Breast epithelium (tissue), 3 donors: ENCODE measurements around the gene PANX3.

Experiments used
- CTCF ChIP-seq, 3 donors: fragments of 450-650 bp; IDR thresholded peaks; one replicate each; pipeline ENCODE4 v1.5.1; 2016 to 2017; ENCODE audit warnings: antibody characterized with exemption in 3 of 3, mild to moderate bottlenecking in 3 of 3, moderate library complexity in 3 of 3
- POLR2A ChIP-seq: fragments of 450-650 bp; IDR thresholded peaks from one replicate; pipeline ENCODE4 v1.6.1; 2016; ENCODE audit warnings: antibody characterized with exemption, mild to moderate bottlenecking, moderate library complexity

- TF ChIP-seq CTCF (IDR thresholded peaks at IDR 0.05) (no peak), POLR2A (no peak)
Observed at GRCh38 chr11:124584681-124585372, 26.4 kb upstream of the PANX3 start.
